ENCODE measurements around the gene LCN6.

DNA sequence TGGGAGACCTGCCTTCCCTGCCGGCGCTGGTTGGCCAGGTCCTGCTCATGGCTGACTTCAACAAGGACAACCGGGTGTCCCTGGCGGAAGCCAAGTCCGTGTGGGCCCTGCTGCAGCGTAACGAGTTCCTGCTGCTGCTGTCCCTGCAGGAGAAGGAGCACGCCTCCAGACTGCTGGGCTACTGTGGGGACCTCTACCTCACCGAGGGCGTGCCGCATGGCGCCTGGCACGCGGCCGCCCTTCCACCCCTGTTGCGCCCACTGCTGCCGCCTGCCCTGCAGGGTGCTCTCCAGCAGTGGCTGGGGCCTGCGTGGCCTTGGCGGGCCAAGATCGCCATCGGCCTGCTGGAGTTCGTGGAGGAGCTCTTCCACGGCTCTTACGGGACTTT is 25.4 kb downstream of the LCN6 start:
- TF ChIP-seq YY1 (IDR thresholded peaks at IDR 0.05; ENCODE audit: insufficient read depth, insufficient read length) (no peak), ZNF274 (IDR thresholded peaks at IDR 0.05; ENCODE audit: low read depth, low read length) (no peak), SUZ12 (IDR thresholded peaks at IDR 0.05; ENCODE audit: extremely low read depth, insufficient read depth, insufficient read length) (no peak)

Data from NT2/D1 (cell line).